GM23338 (cell line): ENCODE measurements around the gene FIBP. TPM values are rescaled to one million over a fixed set of nuclear protein-coding genes. Genes with fewer than 3 reads are reported as not detected.

ENCODE experiments used
- ATAC-seq: fragments of 200-7000 bp; cut with Tn5 transposase; 3 replicates; pipeline ENCODE4 v1.9.1; 2020
- DNase-seq: peaks from one replicate; pipeline ENCODE4 v3.0.0-alpha.2; 2015; ENCODE audit warnings: low spot score
- H2AFZ ChIP-seq: fragments of 200-600 bp; sonication (generic); 2 replicates; pipeline ENCODE4 v1.8.0; 2016; ENCODE audit warnings: antibody characterized with exemption, mild to moderate bottlenecking, moderate library complexity
- H3F3A ChIP-seq: fragments of 200-600 bp; sonication (generic); replicated peaks from 2 replicates; pipeline ENCODE4 v1.8.0; 2017; ENCODE audit warnings: antibody characterized with exemption, mixed run types, low read depth
- H3K27ac ChIP-seq: fragments of 200-600 bp; sonication (generic); 2 replicates; pipeline ENCODE4 v1.6.1; 2016; ENCODE audit warnings: low read depth
- H3K27me3 ChIP-seq: fragments of 200-600 bp; sonication (generic); 2 replicates; pipeline ENCODE4 v1.8.0; 2016; ENCODE audit warnings: mild to moderate bottlenecking, mixed run types, moderate library complexity; ENCODE audit not compliant: insufficient read depth
- H3K36me3 ChIP-seq: fragments of 200-600 bp; sonication (generic); 2 replicates; pipeline ENCODE4 v1.8.0; 2016; ENCODE audit warnings: mild to moderate bottlenecking; ENCODE audit not compliant: insufficient read depth
- H3K4me1 ChIP-seq: fragments of 200-600 bp; sonication (generic); 2 replicates; pipeline ENCODE4 v1.8.0; 2016; ENCODE audit warnings: mild to moderate bottlenecking, moderate library complexity; ENCODE audit not compliant: insufficient read depth
- H3K4me2 ChIP-seq: fragments of 200-600 bp; sonication (generic); 2 replicates; pipeline ENCODE4 v1.7.1; 2017; ENCODE audit warnings: mixed run types
- H3K4me3 ChIP-seq: fragments of 200-600 bp; sonication (generic); 2 replicates; pipeline ENCODE4 v1.6.1; 2016; ENCODE audit warnings: mixed run types
- H3K79me2 ChIP-seq: fragments of 200-600 bp; sonication (generic); replicated peaks from 2 replicates; pipeline ENCODE4 v1.8.0; 2017; ENCODE audit warnings: mild to moderate bottlenecking; ENCODE audit not compliant: insufficient read depth
- H3K9me2 ChIP-seq: fragments of 200-600 bp; sonication (generic); 2 replicates; pipeline ENCODE4 v1.8.0; 2017; ENCODE audit not compliant: insufficient read depth
- H4K20me1 ChIP-seq: fragments of 200-600 bp; sonication (generic); replicated peaks from 2 replicates; pipeline ENCODE4 v1.8.0; 2017; ENCODE audit warnings: mild to moderate bottlenecking; ENCODE audit not compliant: insufficient read depth
- H3K27ac Mint-ChIP-seq: 2 replicates; pipeline ENCODE4 v1.8.0; 2020; ENCODE audit warnings: inconsistent platforms, mild to moderate bottlenecking, moderate library complexity, mixed read lengths
- H3K27me3 Mint-ChIP-seq: 3 replicates; pipeline ENCODE4 v1.8.0; 2022; ENCODE audit warnings: low read depth, mild to moderate bottlenecking, moderate library complexity, mixed read lengths, inconsistent platforms; ENCODE audit not compliant: insufficient read depth, poor library complexity
- H3K36me3 Mint-ChIP-seq: 3 replicates; pipeline ENCODE4 v1.8.0; 2021; ENCODE audit warnings: low read depth, mild to moderate bottlenecking, inconsistent platforms, moderate library complexity, mixed read lengths
- H3K4me1 Mint-ChIP-seq: 3 replicates; pipeline ENCODE4 v1.8.0; 2020; ENCODE audit warnings: mild to moderate bottlenecking, inconsistent platforms, mixed read lengths
- H3K4me3 Mint-ChIP-seq: 3 replicates; pipeline ENCODE4 v1.8.0; 2021; ENCODE audit warnings: moderate library complexity, mild to moderate bottlenecking, inconsistent platforms, mixed read lengths
- H3K9me3 Mint-ChIP-seq: 3 replicates; pipeline ENCODE4 v1.8.0; 2020; ENCODE audit warnings: moderate library complexity, mild to moderate bottlenecking, inconsistent platforms, mixed read lengths
- CREB1 ChIP-seq: fragments of 250-450 bp; sonication (Bioruptor Pico); IDR thresholded peaks from 2 replicates; pipeline ENCODE4 v1.5.0; 2020; ENCODE audit warnings: low read depth, mild to moderate bottlenecking, moderate library complexity
- CTCF ChIP-seq, 2 experiments: fragments of 200-600 bp in 1 of 2; sonication (generic) in 1 of 2; conservative IDR thresholded peaks; 2 replicates each; pipeline versions ENCODE4 v1.5.1 to v1.6.1; 2016 to 2017; ENCODE audit warnings: antibody characterized with exemption in 2 of 2, low read depth in 2 of 2, mild to moderate bottlenecking in 2 of 2, moderate library complexity in 1 of 2
- ETS1 ChIP-seq: IDR thresholded peaks from 2 replicates; pipeline ENCODE4 v1.6.1; 2016; ENCODE audit warnings: antibody characterized with exemption
- EZH2 ChIP-seq: fragments of 200-600 bp; sonication (generic); IDR thresholded peaks from one replicate; pipeline ENCODE4 v1.8.0; 2017; ENCODE audit warnings: antibody characterized with exemption, mild to moderate bottlenecking, low read depth; ENCODE audit not compliant: unreplicated experiment
- EZH2phosphoT487 ChIP-seq: fragments of 200-600 bp; sonication (generic); IDR thresholded peaks from one replicate; pipeline ENCODE4 v1.8.1; 2018; ENCODE audit warnings: antibody characterized with exemption; ENCODE audit not compliant: unreplicated experiment
- JUNB ChIP-seq: IDR thresholded peaks from one replicate; pipeline ENCODE4 v1.6.1; 2016; ENCODE audit warnings: antibody characterized with exemption; ENCODE audit not compliant: unreplicated experiment
- NANOG ChIP-seq: IDR thresholded peaks from 2 replicates; pipeline ENCODE4 v1.6.1; 2016; ENCODE audit warnings: antibody characterized with exemption, borderline replicate concordance
- POLR2AphosphoS5 ChIP-seq: IDR thresholded peaks from 2 replicates; pipeline ENCODE4 v1.6.1; 2016; ENCODE audit warnings: antibody characterized with exemption, low read depth
- STAT1 ChIP-seq: IDR thresholded peaks from one replicate; pipeline ENCODE4 v1.6.1; 2016; ENCODE audit warnings: antibody characterized with exemption; ENCODE audit not compliant: unreplicated experiment
- ZNF114 ChIP-seq: fragments of 250-450 bp; sonication (Bioruptor Pico); IDR thresholded peaks from 2 replicates; pipeline ENCODE4 v1.5.0; 2020; ENCODE audit warnings: mild to moderate bottlenecking, moderate library complexity
- ZNF331 ChIP-seq: fragments of 250-450 bp; sonication (Bioruptor Pico); IDR thresholded peaks from 2 replicates; pipeline ENCODE4 v1.5.0; 2020; ENCODE audit warnings: low read depth, mild to moderate bottlenecking, moderate library complexity
- ZNF462 ChIP-seq: fragments of 250-450 bp; sonication (Bioruptor Pico); IDR thresholded peaks from 2 replicates; pipeline ENCODE4 v1.5.0; 2020; ENCODE audit warnings: mild to moderate bottlenecking, moderate library complexity
- polyA plus RNA-seq: library from polyadenylated mRNA; unstranded; fragments of >200 nt; fragmentation: Nextera tagmentation; extraction: Ambion mirVana; gene quantifications from 2 replicates; pipeline ENCODE4 v1.2.1, GENCODE V29; 2016
- total RNA-seq: library from RNA; depleted of rRNA; stranded (reverse); fragments of >200 nt; shearing (Covaris generic); gene quantifications from 2 replicates; pipeline ENCODE4 v1.2.3, GENCODE V29; 2014

Gene FIBP
- total and polyA plus RNA-seq, 2 experiments from 2014 or later: 79.0 to 102 TPM

- H3F3A ChIP-seq: peaks cover 66% of the 10 kb centered on the region
- peaks cover 47% of the 10 kb centered on the region for H3K27me3 Mint-ChIP-seq
- peak overlapping the region; percentile 74; the same call in 1 of the 2 replicates for H3K27ac ChIP-seq
- H4K20me1 ChIP-seq: peaks cover 33% of the 10 kb centered on the region
- TF ChIP-seq ZNF114 (CRISPR knock-in tag) (no peak), ZNF462 (CRISPR knock-in tag) (no peak), CTCF (conservative IDR thresholded peaks at IDR 0.05; ENCODE audit: low read depth in 2 of 2) (no peak), STAT1 (no peak), NANOG (no peak), EZH2 (no peak), ETS1 (peak; percentile 49; the same call in 1 of the 2 replicates), POLR2AphosphoS5 (peak; percentile 54), EZH2phosphoT487 (no peak), JUNB (no peak), CREB1 (CRISPR knock-in tag) (no peak), ZNF331 (CRISPR knock-in tag) (no peak)
- H3K4me1 Mint-ChIP-seq: peaks cover 29% of the 10 kb centered on the region
- H3K79me2 ChIP-seq: peaks cover 50% of the 10 kb centered on the region
- ATAC-seq (peak; percentile 4), DNase-seq (peak; percentile 85)
- H3K4me3 Mint-ChIP-seq: peak overlapping the region; percentile 90
- no peaks in the 10 kb centered on the region for H3K27me3 ChIP-seq
- peak overlapping the region; percentile 80 for H3K27ac Mint-ChIP-seq
- H3K4me1 ChIP-seq: peaks cover 11% of the 10 kb centered on the region
- H3K36me3 Mint-ChIP-seq: peaks cover 58% of the 10 kb centered on the region
- peak overlapping the region; percentile 95 for H3K4me2 ChIP-seq
- H3K9me2 ChIP-seq: no peaks in the 10 kb centered on the region
- peak overlapping the region; percentile 93 for H3K4me3 ChIP-seq
- no peak overlapping the region for H2AFZ ChIP-seq
- H3K36me3 ChIP-seq: peaks cover 28% of the 10 kb centered on the region
- peaks cover 8% of the 10 kb centered on the region; the same call in 2 of the 3 replicates for H3K9me3 Mint-ChIP-seq
Measured at GRCh38 chr11:65856689-65857499, 31.4 kb downstream of the FIBP start.
